Testis (tissue), 2 donors: ENCODE measurements around the gene NEU2.

Source experiments
- CTCF ChIP-seq, 3 experiments: fragments of 450-650 bp in 2 of 3; fragments of 200-600 bp in 1 of 3; sonication (generic) in 1 of 3; IDR thresholded peaks; one replicate each; pipeline ENCODE4 v1.5.1; 2016 to 2019; ENCODE audit warnings: antibody characterized with exemption in 3 of 3, mild to moderate bottlenecking in 2 of 3, moderate library complexity in 1 of 3
- POLR2A ChIP-seq: fragments of 450-650 bp; IDR thresholded peaks from one replicate; pipeline ENCODE4 v1.6.1; 2017; ENCODE audit warnings: antibody characterized with exemption, mild to moderate bottlenecking, moderate library complexity

DNA sequence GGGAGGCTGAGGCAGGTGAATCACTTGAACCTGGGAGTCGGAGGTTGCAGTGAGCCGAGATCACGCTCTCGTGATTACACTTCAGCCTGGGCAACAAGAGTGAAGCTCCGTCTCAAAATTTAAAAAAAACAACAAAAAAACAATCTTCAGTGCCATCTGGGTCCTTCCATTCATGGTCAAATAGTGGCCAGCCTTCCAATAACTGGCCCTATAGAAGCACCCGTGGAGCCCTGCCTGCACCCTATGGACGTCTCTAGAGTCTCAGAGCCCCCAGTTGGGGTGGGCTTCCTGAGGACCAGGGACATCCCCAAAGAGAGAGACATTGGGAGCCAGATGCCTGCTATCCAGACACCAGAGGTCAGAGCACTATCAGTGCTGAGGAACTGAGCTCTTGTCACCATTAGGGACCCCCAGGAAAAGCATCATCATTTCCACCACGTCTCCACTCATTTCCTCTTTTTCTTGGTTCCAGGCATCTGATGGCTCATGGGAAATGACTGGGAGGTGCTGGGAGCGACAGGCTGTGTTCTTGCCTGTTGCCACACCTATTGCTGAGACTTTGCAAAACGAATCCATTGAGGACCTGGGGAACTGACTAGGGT lies 9.4 kb downstream of the NEU2 start:
- no peak for TF ChIP-seq CTCF (IDR thresholded peaks at IDR 0.05)
- TF ChIP-seq POLR2A, result no peak
